Peyer's patch (tissue), 4 donors: Measurements from ENCODE around the gene PPP1R3C. TPM values are rescaled to one million over a fixed set of nuclear protein-coding genes. Genes with fewer than 3 reads are reported as not detected.

Source experiments
- DNase-seq, 3 donors: peaks; one replicate each; pipeline ENCODE4 v3.0.0-alpha.2; 2017 to 2019
- H3K27ac ChIP-seq, 4 donors: fragments of 200-600 bp; sonication (generic); one replicate each; pipeline ENCODE4 v1.5.1; 2016 to 2019
- H3K27me3 ChIP-seq, 2 donors: fragments of 200-600 bp; sonication (generic); one replicate each; pipeline ENCODE4 v1.5.1; 2019
- H3K36me3 ChIP-seq, 3 donors: fragments of 200-600 bp; sonication (generic); one replicate each; pipeline ENCODE4 v1.5.1; 2016 to 2019
- H3K4me1 ChIP-seq, 4 donors: fragments of 200-600 bp; sonication (generic); one replicate each; pipeline ENCODE4 v1.5.1; 2016 to 2019
- H3K4me3 ChIP-seq, 4 donors: fragments of 200-600 bp; sonication (generic); 1 replicate in 3 of 4; 2 replicates in 1 of 4; pipeline ENCODE4 v1.5.1; 2016 to 2019; ENCODE audit warnings: mild to moderate bottlenecking in 1 of 4
- H3K9me3 ChIP-seq, 4 donors: fragments of 200-600 bp; sonication (generic); one replicate each; pipeline ENCODE4 v1.5.1; 2016 to 2019; ENCODE audit warnings: mild to moderate bottlenecking in 1 of 4
- POLR2A ChIP-seq, 2 donors: fragments of 450-650 bp; IDR thresholded peaks; one replicate each; pipeline ENCODE4 v1.5.1; 2017; ENCODE audit warnings: antibody characterized with exemption in 2 of 2, mild to moderate bottlenecking in 2 of 2, moderate library complexity in 2 of 2
- total RNA-seq, 4 donors: library from RNA; depleted of rRNA; stranded (reverse); fragments of >200 nt; gene quantifications; one replicate each; pipeline ENCODE4 v1.1.0, GENCODE V29; 2016
- TF ChIP-seq, protein P1 (sequence below), 6 experiments: fragments of 450-650 bp in 4 of 6; fragments of 200-600 bp in 2 of 6; sonication (generic) in 1 of 6; IDR thresholded peaks; one replicate each; pipeline ENCODE4 v1.5.1; 2017 to 2019; ENCODE audit warnings: antibody characterized with exemption in 6 of 6, mild to moderate bottlenecking in 3 of 6, moderate library complexity in 1 of 6

PPP1R3C gene
- total RNA-seq, 4 donors from 2014 or later = 1.1 to 4.1 (median 1.6) TPM

DNA sequence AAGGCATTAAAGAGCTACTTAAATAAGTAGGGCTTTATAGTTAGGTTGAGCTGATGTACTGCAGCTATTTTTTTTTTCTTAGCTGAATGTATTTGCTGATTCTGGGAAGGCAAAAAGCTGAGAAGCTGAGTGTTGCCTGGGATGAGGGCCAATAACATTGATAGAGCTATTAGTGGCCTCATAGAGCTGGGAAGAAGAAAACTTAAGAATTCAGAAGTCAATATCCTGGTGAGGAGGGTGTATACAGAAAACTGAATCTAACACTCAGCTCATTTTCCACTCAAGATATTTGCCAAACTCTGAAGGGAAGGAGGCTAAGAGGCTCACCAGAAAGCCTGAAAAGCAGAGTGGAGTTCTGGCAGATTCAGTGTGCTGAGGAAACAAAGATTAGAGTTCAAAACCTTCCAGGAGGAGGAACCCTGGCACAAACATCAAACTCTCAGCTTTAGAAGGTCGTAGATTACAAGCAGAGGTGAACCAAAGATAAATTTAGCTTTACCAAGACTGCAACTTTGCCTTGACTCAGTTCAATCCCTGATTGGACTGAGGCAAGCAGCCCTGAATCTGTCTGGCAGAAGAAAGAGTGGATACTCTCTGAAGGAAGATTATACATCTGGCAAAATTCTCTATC, 11.3 kb downstream of the PPP1R3C start:
- Histone ChIP-seq H3K4me1 (no peaks in the 10 kb centered on the region), H3K4me3 (no peak overlapping the region), H3K36me3 (no peaks in the 10 kb centered on the region), H3K27ac (no peak overlapping the region), H3K27me3 (no peaks in the 10 kb centered on the region), H3K9me3 (no peaks in the 10 kb centered on the region)
- DNase-seq = no peak
- no peak for TF ChIP-seq POLR2A (IDR thresholded peaks at IDR 0.05)
- TF ChIP-seq, protein P1, sequence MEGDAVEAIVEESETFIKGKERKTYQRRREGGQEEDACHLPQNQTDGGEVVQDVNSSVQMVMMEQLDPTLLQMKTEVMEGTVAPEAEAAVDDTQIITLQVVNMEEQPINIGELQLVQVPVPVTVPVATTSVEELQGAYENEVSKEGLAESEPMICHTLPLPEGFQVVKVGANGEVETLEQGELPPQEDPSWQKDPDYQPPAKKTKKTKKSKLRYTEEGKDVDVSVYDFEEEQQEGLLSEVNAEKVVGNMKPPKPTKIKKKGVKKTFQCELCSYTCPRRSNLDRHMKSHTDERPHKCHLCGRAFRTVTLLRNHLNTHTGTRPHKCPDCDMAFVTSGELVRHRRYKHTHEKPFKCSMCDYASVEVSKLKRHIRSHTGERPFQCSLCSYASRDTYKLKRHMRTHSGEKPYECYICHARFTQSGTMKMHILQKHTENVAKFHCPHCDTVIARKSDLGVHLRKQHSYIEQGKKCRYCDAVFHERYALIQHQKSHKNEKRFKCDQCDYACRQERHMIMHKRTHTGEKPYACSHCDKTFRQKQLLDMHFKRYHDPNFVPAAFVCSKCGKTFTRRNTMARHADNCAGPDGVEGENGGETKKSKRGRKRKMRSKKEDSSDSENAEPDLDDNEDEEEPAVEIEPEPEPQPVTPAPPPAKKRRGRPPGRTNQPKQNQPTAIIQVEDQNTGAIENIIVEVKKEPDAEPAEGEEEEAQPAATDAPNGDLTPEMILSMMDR (IDR thresholded peaks at IDR 0.05) = no peak

DNA sequence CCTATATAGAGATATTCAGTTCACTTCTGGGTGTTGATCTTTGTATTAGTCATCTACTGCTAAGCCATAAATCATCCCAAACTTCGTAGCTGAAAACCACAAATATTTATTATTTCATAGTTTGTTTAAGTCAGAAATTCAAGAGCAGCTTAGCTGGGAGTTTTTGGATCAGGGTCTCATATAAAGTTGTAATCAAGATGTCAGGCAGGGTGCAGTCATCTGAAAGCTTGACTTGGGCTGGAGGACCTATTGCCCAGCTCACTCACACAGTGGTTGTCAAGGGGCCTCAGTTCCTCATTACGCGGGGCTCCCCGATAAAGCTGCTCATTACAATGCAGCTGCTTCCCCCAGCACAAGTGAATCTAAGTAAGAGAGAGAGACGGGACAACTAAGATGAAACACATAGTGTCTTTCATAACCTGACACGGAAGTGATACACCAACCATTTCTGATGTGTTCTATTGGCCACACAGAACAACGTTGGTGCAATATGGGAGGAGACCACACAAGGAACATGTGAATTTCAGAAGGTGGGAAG, 15.7 kb downstream of the PPP1R3C start:
- Histone ChIP-seq H3K27ac (no peak overlapping the region), H3K4me1 (no peaks in the 10 kb centered on the region)

GRCh38 chr10:91616137-91616536, 16.7 kb downstream of the PPP1R3C start:
- H3K27me3 ChIP-seq = no peaks in the 10 kb centered on the region
- H3K9me3 ChIP-seq = no peaks in the 10 kb centered on the region
- no peak overlapping the region for H3K27ac ChIP-seq
- no peaks in the 10 kb centered on the region for H3K4me1 ChIP-seq
- DNase-seq = no peak
- H3K4me3 ChIP-seq = no peak overlapping the region
- H3K36me3 ChIP-seq = no peaks in the 10 kb centered on the region
- TF ChIP-seq POLR2A (IDR thresholded peaks at IDR 0.05) = no peak
- TF ChIP-seq, protein P1 (IDR thresholded peaks at IDR 0.05) = no peak

More for the DNA sequence above, 15.7 kb downstream of the PPP1R3C start:
- no peak for DNase-seq
- no peak overlapping the region for H3K4me3 ChIP-seq
- no peaks in the 10 kb centered on the region for H3K36me3 ChIP-seq
- H3K27me3 ChIP-seq = no peaks in the 10 kb centered on the region
- TF ChIP-seq POLR2A (IDR thresholded peaks at IDR 0.05) = no peak
- TF ChIP-seq, protein P1 (IDR thresholded peaks at IDR 0.05) = no peak
- no peaks in the 10 kb centered on the region for H3K9me3 ChIP-seq

GRCh38 chr10:91614225-91614624, 18.6 kb downstream of the PPP1R3C start:
- H3K4me3 ChIP-seq = no peak overlapping the region
- no peaks in the 10 kb centered on the region for H3K27me3 ChIP-seq
- TF ChIP-seq, protein P1 (IDR thresholded peaks at IDR 0.05) = no peak
- TF ChIP-seq POLR2A (IDR thresholded peaks at IDR 0.05) = no peak
- H3K9me3 ChIP-seq = no peaks in the 10 kb centered on the region
- no peak for DNase-seq
- H3K4me1 ChIP-seq = no peaks in the 10 kb centered on the region
- H3K36me3 ChIP-seq = no peaks in the 10 kb centered on the region
- peak overlapping the region in 2 of 4 donors; percentile 38 to 63 for H3K27ac ChIP-seq

- H3K27ac ChIP-seq = peak overlapping the region in 2 of 4 donors; percentile 38 to 63
- H3K27me3 ChIP-seq = no peaks in the 10 kb centered on the region
- no peaks in the 10 kb centered on the region for H3K9me3 ChIP-seq
- no peak overlapping the region for H3K4me3 ChIP-seq
- peak in 1 of 3 donors; percentile 50 for DNase-seq
- TF ChIP-seq POLR2A (IDR thresholded peaks at IDR 0.05) = no peak
- TF ChIP-seq, protein P1 (IDR thresholded peaks at IDR 0.05) = no peak
- H3K36me3 ChIP-seq = no peaks in the 10 kb centered on the region
- no peaks in the 10 kb centered on the region for H3K4me1 ChIP-seq
Measured at GRCh38 chr10:91613411-91614187, 19.3 kb downstream of the PPP1R3C start.
